DMS153 treated with DMSO at 0.1 percent for 48 hours (cell line): Measurements from ENCODE around the gene LGI1.

ENCODE experiments used
- DNase-seq: peaks from one replicate; lab custom pipeline; 2025; ENCODE audit not compliant: unreplicated experiment; lab: John Stamatoyannopoulos, UW

Gene LGI1

GRCh38 chr10:93754761-93755160 is 3.0 kb upstream of the LGI1 start:
- DNase-seq = no peak

- DNase-seq = no peak
Observed at GRCh38 chr10:93755443-93756116, 2.2 kb upstream of the LGI1 start.

- DNase-seq = no peak
Observed at GRCh38 chr10:93756118-93756517, 1.6 kb upstream of the LGI1 start.

GRCh38 chr10:93757136-93757535 is 600 bp upstream of the LGI1 start:
- DNase-seq = no peak

GRCh38 chr10:93758508-93758885 is 761 bp downstream of the LGI1 start:
- DNase-seq = no peak

GRCh38 chr10:93758891-93759410 is 1.2 kb downstream of the LGI1 start:
- DNase-seq = no peak

- no peak for DNase-seq
Observed at GRCh38 chr10:93760490-93760889, 2.8 kb downstream of the LGI1 start.

- no peak for DNase-seq
Observed at GRCh38 chr10:93762979-93763391, 5.2 kb downstream of the LGI1 start.

- no peak for DNase-seq
Observed at GRCh38 chr10:93766918-93767317, 9.2 kb downstream of the LGI1 start.

GRCh38 chr10:93767724-93768399 is 10.1 kb downstream of the LGI1 start:
- DNase-seq = no peak

GRCh38 chr10:93768892-93769291 is 11.2 kb downstream of the LGI1 start:
- no peak for DNase-seq

GRCh38 chr10:93771354-93771753 is 13.6 kb downstream of the LGI1 start:
- DNase-seq = no peak

- DNase-seq = no peak
Observed at GRCh38 chr10:93773120-93773519, 15.4 kb downstream of the LGI1 start.

- no peak for DNase-seq
Observed at GRCh38 chr10:93773705-93774104, 16.0 kb downstream of the LGI1 start.

- no peak for DNase-seq
Observed at GRCh38 chr10:93775356-93775755, 17.6 kb downstream of the LGI1 start.

GRCh38 chr10:93777092-93777491 is 19.4 kb downstream of the LGI1 start:
- no peak for DNase-seq

GRCh38 chr10:93784059-93784458 is 26.3 kb downstream of the LGI1 start:
- DNase-seq = no peak

GRCh38 chr10:93788413-93789208 is 30.9 kb downstream of the LGI1 start:
- DNase-seq = no peak

GRCh38 chr10:93790439-93790838 is 32.7 kb downstream of the LGI1 start:
- no peak for DNase-seq

- no peak for DNase-seq
Observed at GRCh38 chr10:93796167-93796566, 38.4 kb downstream of the LGI1 start.

- DNase-seq = no peak
Observed at GRCh38 chr10:93797825-93798224, 40.1 kb downstream of the LGI1 start.
